CD14-positive monocyte (primary cell): Measurements from ENCODE around the gene MYRF. TPM values are rescaled to one million over a fixed set of nuclear protein-coding genes. Genes with fewer than 3 reads are reported as not detected.

Experiments
- DNase-seq, 3 donors: peaks; one replicate each; pipeline ENCODE4 v3.0.0-alpha.2; 2011 to 2022
- H2AFZ ChIP-seq: 2 replicates; pipeline ENCODE4 v1.6.0; 2012; ENCODE audit warnings: mild to moderate bottlenecking, low read depth, low read length, inconsistent platforms; ENCODE audit not compliant: insufficient read depth, poor library complexity, severe bottlenecking
- H3K27ac ChIP-seq, 2 donors: 1 replicate in 1 of 2; 2 replicates in 1 of 2; pipeline ENCODE4 v1.5.1; 2012 to 2013; ENCODE audit warnings: low read length in 2 of 2, control low read depth in 1 of 2, inconsistent platforms in 1 of 2, low read depth in 1 of 2, mild to moderate bottlenecking in 1 of 2
- H3K27me3 ChIP-seq, 2 donors: one replicate each; pipeline versions ENCODE4 v1.6.0 to v1.6.1; 2011 to 2013; ENCODE audit warnings: low read length in 2 of 2; ENCODE audit not compliant: control insufficient read depth in 2 of 2, insufficient read depth in 2 of 2
- H3K36me3 ChIP-seq, 2 donors: replicated peaks in 1 of 2; 1 replicate in 1 of 2; 2 replicates in 1 of 2; pipeline versions ENCODE4 v1.5.1 to v1.6.1; 2012 to 2013; ENCODE audit warnings: low read length in 2 of 2, control low read depth in 1 of 2, inconsistent platforms in 1 of 2, mild to moderate bottlenecking in 1 of 2; ENCODE audit not compliant: insufficient read depth in 2 of 2, control insufficient read depth in 1 of 2
- H3K4me1 ChIP-seq, 2 donors: 1 replicate in 1 of 2; 2 replicates in 1 of 2; pipeline versions ENCODE4 v1.5.1 to v1.6.1; 2012 to 2013; ENCODE audit warnings: low read length in 2 of 2, control low read depth in 1 of 2, inconsistent platforms in 1 of 2, mild to moderate bottlenecking in 1 of 2, moderate library complexity in 1 of 2; ENCODE audit not compliant: insufficient read depth in 2 of 2, control insufficient read depth in 1 of 2
- H3K4me2 ChIP-seq: replicated peaks from 2 replicates; pipeline ENCODE3; 2012; ENCODE audit warnings: low read length, moderate library complexity, mild to moderate bottlenecking; ENCODE audit not compliant: poor library complexity, severe bottlenecking; ENCODE audit errors: extremely low read depth
- H3K4me3 ChIP-seq, 3 experiments: fragments of 200-600 bp in 1 of 3; sonication (generic) in 1 of 3; replicated peaks in 1 of 3; 1 replicate in 2 of 3; 2 replicates in 1 of 3; pipeline ENCODE4 v1.5.1; 2011 to 2013; ENCODE audit warnings: low read length in 3 of 3, mild to moderate bottlenecking in 3 of 3, control low read depth in 2 of 3, low read depth in 2 of 3, inconsistent platforms in 1 of 3, moderate library complexity in 1 of 3
- H3K79me2 ChIP-seq: 2 replicates; pipeline ENCODE4 v1.6.0; 2012; ENCODE audit warnings: mild to moderate bottlenecking, control low read depth, inconsistent platforms, low read length, moderate library complexity; ENCODE audit not compliant: insufficient read depth
- H3K9ac ChIP-seq: 2 replicates; pipeline ENCODE4 v1.6.0; 2017; ENCODE audit warnings: low read length, mild to moderate bottlenecking; ENCODE audit not compliant: insufficient read depth, poor library complexity, severe bottlenecking
- H3K9me3 ChIP-seq, 2 donors: replicated peaks in 1 of 2; 1 replicate in 1 of 2; 2 replicates in 1 of 2; pipeline versions ENCODE4 v1.5.1 to v1.6.1; 2012 to 2013; ENCODE audit warnings: low read length in 2 of 2, control low read depth in 1 of 2; ENCODE audit not compliant: control insufficient read depth in 1 of 2, insufficient read depth in 1 of 2
- H4K20me1 ChIP-seq: 2 replicates; pipeline ENCODE4 v1.6.0; 2012; ENCODE audit warnings: mild to moderate bottlenecking, low read length, control low read depth, moderate library complexity; ENCODE audit not compliant: insufficient read depth
- H3K27ac Mint-ChIP-seq, 7 donors: one replicate each; pipeline ENCODE4 v1.8.0; 2020; ENCODE audit warnings: mild to moderate bottlenecking in 7 of 7, mixed read lengths in 7 of 7, moderate library complexity in 6 of 7, inconsistent platforms in 2 of 7
- H3K27me3 Mint-ChIP-seq, 3 donors: one replicate each; pipeline ENCODE4 v1.8.0; 2021 to 2022; ENCODE audit warnings: low read depth in 3 of 3, mild to moderate bottlenecking in 3 of 3, mixed read lengths in 3 of 3, moderate library complexity in 3 of 3, inconsistent platforms in 1 of 3
- H3K36me3 Mint-ChIP-seq, 2 donors: one replicate each; pipeline ENCODE4 v1.8.0; 2020; ENCODE audit warnings: mixed read lengths in 2 of 2, inconsistent platforms in 1 of 2, mild to moderate bottlenecking in 1 of 2
- H3K4me1 Mint-ChIP-seq: one replicate; pipeline ENCODE4 v1.8.0; 2020; ENCODE audit warnings: mild to moderate bottlenecking, mixed read lengths
- H3K4me3 Mint-ChIP-seq, 2 donors: one replicate each; pipeline ENCODE4 v1.8.0; 2020; ENCODE audit warnings: mild to moderate bottlenecking in 2 of 2, mixed read lengths in 2 of 2, moderate library complexity in 1 of 2
- H3K9me3 Mint-ChIP-seq, 7 donors: one replicate each; pipeline ENCODE4 v1.8.0; 2020 to 2022; ENCODE audit warnings: mixed read lengths in 7 of 7, mild to moderate bottlenecking in 6 of 7, moderate library complexity in 6 of 7, inconsistent platforms in 2 of 7
- CTCF ChIP-seq: fragments of 200-600 bp; IDR thresholded peaks from one replicate; pipeline ENCODE4 v1.8.0; 2022; ENCODE audit warnings: antibody characterized with exemption, mild to moderate bottlenecking
- WGBS: methylation state at CpG from one replicate; pipeline ENCODE4 v1.1.5; 2013; ENCODE audit warnings: missing lambda C conversion rate; ENCODE audit not compliant: insufficient coverage; 5-methylcytosine and 5-hydroxymethylcytosine counted together
- intact Hi-C, 2 donors: fragments of 100-400 bp; cut with micrococcal nuclease; formaldehyde crosslinking; loops; one replicate each; pipeline versions ENCODE4 v1.15.0 to v1.15.1; 2023
- polyA plus RNA-seq, 3 donors: library from polyadenylated mRNA; depleted of rRNA in 1 of 3; unstranded in 2 of 3; stranded (reverse) in 1 of 3; fragments of 300-500 nt in 2 of 3; fragments of >200 nt in 1 of 3; fragmentation: Illumina TruSeq in 2 of 3; gene quantifications; 1 replicate in 2 of 3; 2 replicates in 1 of 3; pipeline ENCODE4 v1.2.3, GENCODE V29; 2012 to 2021

Gene MYRF
- polyA plus RNA-seq, 3 donors, result 0.18 to 0.19 TPM; not detected in 1

- Histone ChIP-seq H2AFZ (no peak overlapping the region), H3K4me2 (no peak overlapping the region), H4K20me1 (no peaks in the 10 kb centered on the region), H3K36me3 (peaks cover 35 to 69% of the 10 kb centered on the region in 2 donors), H3K9ac (no peak overlapping the region), H3K4me1 (peaks cover 4 to 7% of the 10 kb centered on the region in 2 donors), H3K4me3 (no peak overlapping the region), H3K27me3 (no peaks in the 10 kb centered on the region), H3K27ac (peak overlapping the region in 1 of 2 donors; percentile 59), H3K79me2 (peaks cover 39% of the 10 kb centered on the region), H3K9me3 (no peaks in the 10 kb centered on the region)
- TF ChIP-seq CTCF, result no peak
- H3K4me1 Mint-ChIP-seq, result peaks cover 14% of the 10 kb centered on the region
- DNase-seq, result no peak
- peaks cover 46 to 62% of the 10 kb centered on the region in 2 donors for H3K36me3 Mint-ChIP-seq
- H3K27me3 Mint-ChIP-seq, result no peaks in the 10 kb centered on the region
- peak overlapping the region in 3 of 7 donors; percentile 52 to 81 (median 73) for H3K27ac Mint-ChIP-seq
- no peak overlapping the region for H3K4me3 Mint-ChIP-seq
- peaks cover 0 to 3% (median 0%) of the 10 kb centered on the region in 7 donors for H3K9me3 Mint-ChIP-seq
- no CpG with 5 or more reads among the region's 3 CpGs for WGBS
- intact Hi-C loops, result loop anchor here in 1 of 2 donors (10.0 kb wide), 1 partner anchor 84 kb away; no protein-coding TSS in a partner anchor
These were observed 48.2 kb downstream of the MYRF start for GRCh38 chr11:61800331-61801281.

DNA sequence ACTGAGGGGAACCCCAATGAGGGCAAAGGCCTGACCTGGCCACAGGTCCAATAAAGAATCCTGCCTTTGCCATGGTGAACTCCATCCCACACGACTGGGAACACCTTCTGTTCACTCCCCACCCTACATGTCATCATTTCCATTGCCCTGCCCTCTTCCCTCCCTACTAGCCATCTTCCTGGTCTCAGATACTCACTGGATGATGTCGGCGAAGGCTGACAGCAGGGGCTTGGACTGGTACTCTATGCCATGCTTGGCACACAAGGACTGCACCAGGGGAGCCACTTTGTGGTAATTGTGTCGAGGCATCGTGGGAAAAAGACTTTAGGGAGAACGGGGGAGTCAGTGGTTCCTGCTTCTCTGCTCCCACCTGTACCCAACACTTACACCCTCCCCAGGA lies 50.2 kb downstream of the MYRF start:
- H3K36me3 ChIP-seq, result peaks cover 40 to 78% of the 10 kb centered on the region in 2 donors
- intact Hi-C loops, result loop anchor here in 1 of 2 donors (10.0 kb wide), 1 partner anchor 82 kb away; no protein-coding TSS in a partner anchor
- H2AFZ ChIP-seq, result no peak overlapping the region
- H3K4me3 Mint-ChIP-seq, result no peak overlapping the region
- H3K27ac ChIP-seq, result peak overlapping the region in 1 of 2 donors; percentile 31
- H3K4me2 ChIP-seq, result no peak overlapping the region
- 97% methylated on average over 3 of the region's 6 CpGs for WGBS
- H4K20me1 ChIP-seq, result no peaks in the 10 kb centered on the region
- no peak overlapping the region for H3K4me3 ChIP-seq
- peaks cover 14% of the 10 kb centered on the region for H3K4me1 Mint-ChIP-seq
- H3K27me3 ChIP-seq, result no peaks in the 10 kb centered on the region
- no peak for TF ChIP-seq CTCF
- peak overlapping the region in 3 of 7 donors; percentile 8 to 21 (median 16) for H3K27ac Mint-ChIP-seq
- H3K9me3 ChIP-seq, result no peaks in the 10 kb centered on the region
- peaks cover 4 to 7% of the 10 kb centered on the region in 2 donors for H3K4me1 ChIP-seq
- no peak overlapping the region for H3K9ac ChIP-seq
- H3K79me2 ChIP-seq, result peaks cover 21% of the 10 kb centered on the region
- H3K27me3 Mint-ChIP-seq, result no peaks in the 10 kb centered on the region
- peaks cover 56 to 76% of the 10 kb centered on the region in 2 donors for H3K36me3 Mint-ChIP-seq
- H3K9me3 Mint-ChIP-seq, result peaks cover 0 to 3% (median 0%) of the 10 kb centered on the region in 7 donors
- DNase-seq, result no peak
